ENCODE results near the gene AGAP1.

- TF ChIP-seq POLR2A (IDR thresholded peaks at IDR 0.05; ENCODE audit: low read length): no peak
- no peak for TF ChIP-seq REST (IDR thresholded peaks at IDR 0.05)
- no peak for TF ChIP-seq FOXS1 (CRISPR knock-in tag; IDR thresholded peaks at IDR 0.05)
- no peak for TF ChIP-seq BCL3 (IDR thresholded peaks at IDR 0.05)
- TF ChIP-seq ESRRA (IDR thresholded peaks at IDR 0.05; ENCODE audit: borderline replicate concordance, low read length): no peak
- no peak for TF ChIP-seq CHD2 (IDR thresholded peaks at IDR 0.05; ENCODE audit: low read length, partially characterized antibody)
- no peak for TF ChIP-seq HOXA7 (CRISPR knock-in tag; IDR thresholded peaks at IDR 0.05)
- TF ChIP-seq CTCF (IDR thresholded peaks at IDR 0.05): no peak
- no peak for TF ChIP-seq ELK1 (IDR thresholded peaks at IDR 0.05; ENCODE audit: low read depth, low read length)
- no peak for TF ChIP-seq JUNB (IDR thresholded peaks at IDR 0.05)
- TF ChIP-seq CHD4 (IDR thresholded peaks at IDR 0.05; ENCODE audit: borderline replicate concordance): no peak
These were observed 607.6 kb downstream of the AGAP1 start for GRCh38 chr2:236101311-236101950.

Measured in A549 (cell line).